Omental fat pad (tissue), 4 donors: Measurements from ENCODE around the gene EDAR. TPM values are rescaled to one million over a fixed set of nuclear protein-coding genes. Genes with fewer than 3 reads are reported as not detected.

Source experiments
- ATAC-seq: fragments of 150-250 bp; one replicate; pipeline ENCODE4 v1.9.1; 2016; ENCODE audit warnings: mild to moderate bottlenecking, moderate library complexity; ENCODE audit not compliant: low FRiP score
- DNase-seq: peaks from one replicate; pipeline ENCODE4 v3.0.0-alpha.2; 2019; ENCODE audit warnings: low spot score
- CTCF ChIP-seq, 3 donors: fragments of 450-650 bp; IDR thresholded peaks; one replicate each; pipeline ENCODE4 v1.5.1; 2016 to 2017; ENCODE audit warnings: antibody characterized with exemption in 3 of 3, mild to moderate bottlenecking in 3 of 3, moderate library complexity in 2 of 3
- total RNA-seq, 4 donors: library from RNA; depleted of rRNA; stranded (reverse); fragments of >200 nt; gene quantifications; one replicate each; pipeline ENCODE4 v1.1.0, GENCODE V29; 2016

EDAR gene
- total RNA-seq, 4 donors from 2014 or later = not detected

- ATAC-seq (no peak), DNase-seq (no peak)
- TF ChIP-seq CTCF (IDR thresholded peaks at IDR 0.05) = no peak
Measured at GRCh38 chr2:108942231-108942825, 46.7 kb downstream of the EDAR start.

- ATAC-seq (no peak), DNase-seq (no peak)
- no peak for TF ChIP-seq CTCF (IDR thresholded peaks at IDR 0.05)
Measured at GRCh38 chr2:108941767-108942166, 47.3 kb downstream of the EDAR start.

GRCh38 chr2:108941161-108941665 lies 47.8 kb downstream of the EDAR start:
- ATAC-seq (no peak), DNase-seq (no peak)
- TF ChIP-seq CTCF (IDR thresholded peaks at IDR 0.05) = no peak

- TF ChIP-seq CTCF (IDR thresholded peaks at IDR 0.05) = no peak
- DNase-seq = no peak
- ATAC-seq = no peak
Measured at GRCh38 chr2:108940156-108940555, 48.9 kb downstream of the EDAR start.

GRCh38 chr2:108938077-108938710 lies 50.8 kb downstream of the EDAR start:
- no peak for TF ChIP-seq CTCF (IDR thresholded peaks at IDR 0.05)
- no peak for DNase-seq
- ATAC-seq = no peak

- ATAC-seq (no peak), DNase-seq (no peak)
- no peak for TF ChIP-seq CTCF (IDR thresholded peaks at IDR 0.05)
Measured at GRCh38 chr2:108937367-108938017, 51.5 kb downstream of the EDAR start.
